ENCODE data around the gene MYO7B.

Gene MYO7B

GRCh38 chr2:127607399-127607908 lies 72.0 kb downstream of the MYO7B start:
- H4K20me1 ChIP-seq (ENCODE audit: insufficient read depth, low read length): no peaks in the 10 kb centered on the region
- no peak overlapping the region for H3K27ac ChIP-seq (ENCODE audit: low read length)
- DNase-seq: no peak
- no peaks in the 10 kb centered on the region for H3K4me1 ChIP-seq (ENCODE audit: low read length)
- no peaks in the 10 kb centered on the region for H3K9me2 ChIP-seq (replicated peaks; ENCODE audit: insufficient read depth, low read length)
- TF ChIP-seq CTCF (IDR thresholded peaks at IDR 0.05; ENCODE audit: low read length) (no peak), EZH2 (optimal IDR thresholded peaks at IDR 0.05; ENCODE audit: low read depth, low read length) (no peak)
- H3K4me2 ChIP-seq (ENCODE audit: low read depth, low read length): no peak overlapping the region
- H3K79me2 ChIP-seq (ENCODE audit: low read length): no peaks in the 10 kb centered on the region
- H3F3A ChIP-seq (ENCODE audit: insufficient read depth, low read length): no peaks in the 10 kb centered on the region
- no peak overlapping the region for H3K4me3 ChIP-seq (ENCODE audit: low read length)
- peaks cover 13% of the 10 kb centered on the region for H3K27me3 ChIP-seq (replicated peaks; ENCODE audit: insufficient read depth, low read length)
- no peak overlapping the region for H2AFZ ChIP-seq (ENCODE audit: low read length)
- no peak overlapping the region for H3K9ac ChIP-seq (ENCODE audit: low read length)
- no peaks in the 10 kb centered on the region for H3K9me3 ChIP-seq (replicated peaks; ENCODE audit: insufficient read depth, low read length)
- H3K36me3 ChIP-seq (replicated peaks; ENCODE audit: insufficient read depth, low read length): no peaks in the 10 kb centered on the region

DNA sequence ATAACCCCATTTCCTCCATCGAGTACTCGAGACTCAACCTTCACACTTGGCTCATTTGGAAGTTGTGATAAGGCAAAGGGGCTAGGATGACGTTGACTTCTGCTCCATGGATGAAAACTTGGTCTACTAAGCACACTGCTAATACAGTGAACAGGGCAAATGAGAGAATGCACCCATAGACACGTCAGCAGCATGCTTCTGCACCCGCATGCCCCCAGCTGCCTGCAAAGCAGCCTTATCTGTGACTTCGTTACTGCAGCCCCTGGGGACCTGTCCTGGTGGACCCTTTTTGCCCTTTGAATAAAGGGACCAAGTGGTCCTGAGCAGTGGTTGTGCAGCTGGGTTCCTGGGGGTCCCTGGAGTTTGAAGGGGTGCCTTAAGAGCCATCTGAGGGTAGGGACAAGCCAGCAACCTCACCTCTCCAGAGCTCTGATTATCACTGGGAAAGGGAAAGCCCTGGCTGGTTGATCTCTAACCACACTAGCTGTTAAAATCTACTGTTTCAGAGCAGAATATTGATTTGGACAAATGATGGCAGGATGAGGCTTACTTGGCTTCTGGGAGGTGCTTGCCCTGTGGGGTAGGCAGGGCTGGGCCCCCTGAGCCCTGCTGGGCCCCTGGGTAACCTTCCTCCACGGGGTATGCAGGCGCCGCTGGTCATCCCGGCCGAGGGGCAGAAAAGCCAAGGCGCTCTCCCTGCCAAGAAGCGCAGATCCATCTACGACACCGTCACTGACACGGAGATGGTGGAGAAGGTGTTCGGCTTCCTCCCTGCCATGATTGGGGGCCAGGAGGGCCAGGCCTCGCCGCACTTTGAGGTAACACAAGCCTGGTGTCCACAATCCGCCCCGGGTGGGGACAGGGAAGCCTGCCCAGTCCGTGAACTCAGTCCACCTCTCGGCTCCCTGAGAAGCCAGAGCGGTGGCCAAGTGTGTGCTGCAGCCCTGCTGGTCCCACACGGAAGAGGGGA lies 72.9 kb downstream of the MYO7B start:
- TF ChIP-seq CTCF (IDR thresholded peaks at IDR 0.05; ENCODE audit: low read length): no peak
- TF ChIP-seq EZH2phosphoT487 (IDR thresholded peaks at IDR 0.05; ENCODE audit: low read length): no peak
- TF ChIP-seq EZH2 (optimal IDR thresholded peaks at IDR 0.05; ENCODE audit: low read depth, low read length): no peak
- Histone ChIP-seq H3K27me3 (replicated peaks; ENCODE audit: insufficient read depth, low read length) (peaks cover 19% of the 10 kb centered on the region), H3K9me2 (replicated peaks; ENCODE audit: insufficient read depth, low read length) (no peaks in the 10 kb centered on the region), H3K79me2 (ENCODE audit: low read length) (no peaks in the 10 kb centered on the region), H3K27ac (ENCODE audit: low read length) (no peak overlapping the region), H3F3A (ENCODE audit: insufficient read depth, low read length) (no peaks in the 10 kb centered on the region), H3K9ac (ENCODE audit: low read length) (no peak overlapping the region), H3K4me1 (ENCODE audit: low read length) (no peaks in the 10 kb centered on the region), H2AFZ (ENCODE audit: low read length) (no peak overlapping the region), H3K36me3 (replicated peaks; ENCODE audit: insufficient read depth, low read length) (no peaks in the 10 kb centered on the region), H4K20me1 (ENCODE audit: insufficient read depth, low read length) (no peaks in the 10 kb centered on the region), H3K4me2 (ENCODE audit: low read depth, low read length) (no peak overlapping the region), H3K9me3 (replicated peaks; ENCODE audit: insufficient read depth, low read length) (no peaks in the 10 kb centered on the region), H3K4me3 (ENCODE audit: low read length) (no peak overlapping the region)
- no peak for DNase-seq

- Histone ChIP-seq H3F3A (ENCODE audit: insufficient read depth, low read length) (no peaks in the 10 kb centered on the region), H3K4me3 (ENCODE audit: low read length) (no peak overlapping the region), H3K79me2 (ENCODE audit: low read length) (no peaks in the 10 kb centered on the region), H4K20me1 (ENCODE audit: insufficient read depth, low read length) (no peaks in the 10 kb centered on the region), H3K27me3 (replicated peaks; ENCODE audit: insufficient read depth, low read length) (peaks cover 25% of the 10 kb centered on the region), H3K36me3 (replicated peaks; ENCODE audit: insufficient read depth, low read length) (no peaks in the 10 kb centered on the region), H3K4me1 (ENCODE audit: low read length) (no peaks in the 10 kb centered on the region), H3K9me2 (replicated peaks; ENCODE audit: insufficient read depth, low read length) (no peaks in the 10 kb centered on the region), H2AFZ (ENCODE audit: low read length) (no peak overlapping the region), H3K27ac (ENCODE audit: low read length) (no peak overlapping the region), H3K9me3 (replicated peaks; ENCODE audit: insufficient read depth, low read length) (no peaks in the 10 kb centered on the region), H3K4me2 (ENCODE audit: low read depth, low read length) (no peak overlapping the region), H3K9ac (ENCODE audit: low read length) (no peak overlapping the region)
- no peak for TF ChIP-seq EZH2phosphoT487 (IDR thresholded peaks at IDR 0.05; ENCODE audit: low read length)
- TF ChIP-seq CTCF (IDR thresholded peaks at IDR 0.05; ENCODE audit: low read length): no peak
- TF ChIP-seq EZH2 (optimal IDR thresholded peaks at IDR 0.05; ENCODE audit: low read depth, low read length): no peak
- DNase-seq: no peak
Observed at GRCh38 chr2:127609031-127609751, 73.7 kb downstream of the MYO7B start.
